Activated CD4-positive, alpha-beta T cell treated with anti-CD3 and anti-CD28 coated beads for 48 hours (primary cell): Measurements from ENCODE around the gene NR2F2.
"Not testable (repeated sequence)": the region's sequence is repeated elsewhere in the genome, so short reads cannot be mapped to it uniquely, and the experiment has no call there.

Experiments
- DNase-seq: peaks from one replicate; pipeline ENCODE4 v3.0.0-alpha.2; 2020

The NR2F2 gene

DNA sequence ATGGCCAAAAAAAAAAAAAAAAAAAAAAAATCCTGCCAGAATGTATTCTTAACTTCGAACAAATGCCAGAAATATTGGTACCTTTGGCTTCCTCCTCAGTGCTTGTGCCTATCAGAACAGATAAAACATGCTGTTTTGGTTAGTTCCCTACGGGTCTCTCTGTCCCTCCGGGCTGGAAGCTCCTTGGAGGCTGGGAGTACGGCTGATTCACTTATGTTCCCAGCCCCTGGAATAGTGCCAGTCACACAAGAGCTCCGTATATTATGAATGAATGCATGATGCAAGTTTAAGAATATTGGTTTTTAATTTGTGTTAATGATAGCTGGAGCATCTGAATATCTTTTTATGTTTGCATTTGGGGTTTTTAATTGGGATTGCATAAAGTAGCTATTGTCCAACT, 44.0 kb downstream of the NR2F2 start:
- no peak for DNase-seq

DNA sequence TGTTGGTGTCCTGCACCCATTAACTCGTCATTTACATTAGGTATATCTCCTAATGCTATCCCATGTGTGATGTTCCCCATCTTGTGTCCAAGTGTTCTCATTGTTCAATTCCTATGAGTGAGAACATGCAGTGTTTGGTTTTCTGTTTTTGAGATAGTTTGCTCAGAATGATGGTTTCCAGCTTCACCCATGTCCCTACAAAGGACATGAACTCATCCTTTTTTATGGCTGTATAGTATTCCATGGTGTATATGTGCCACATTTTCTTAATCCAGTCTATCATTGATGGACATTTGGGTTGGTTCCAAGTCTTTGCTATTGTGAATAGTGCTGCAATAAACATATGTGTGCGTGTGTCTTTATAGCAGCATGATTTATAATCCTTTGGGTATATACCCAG, 49.1 kb downstream of the NR2F2 start:
- not testable (repeated sequence) for DNase-seq

DNA sequence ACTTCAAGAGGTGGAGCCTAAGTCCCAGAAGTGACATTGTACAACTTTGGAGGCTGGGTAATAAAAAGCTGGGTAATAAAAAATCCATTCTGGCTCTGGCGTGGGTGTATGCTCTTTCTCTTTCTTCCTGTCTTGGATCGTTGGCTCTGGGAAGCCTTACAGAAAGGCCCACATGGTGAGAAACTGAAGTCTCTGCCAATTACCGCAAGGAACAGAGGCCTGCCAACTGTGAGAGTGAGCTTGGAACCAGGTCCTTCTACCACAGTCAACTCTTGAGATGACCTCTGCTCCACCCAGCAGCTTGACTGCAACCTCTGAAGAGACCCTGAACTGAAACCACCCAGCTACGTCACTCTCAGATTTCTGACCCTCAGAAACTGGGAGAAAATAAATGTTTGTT, 51.0 kb downstream of the NR2F2 start:
- no peak for DNase-seq

DNA sequence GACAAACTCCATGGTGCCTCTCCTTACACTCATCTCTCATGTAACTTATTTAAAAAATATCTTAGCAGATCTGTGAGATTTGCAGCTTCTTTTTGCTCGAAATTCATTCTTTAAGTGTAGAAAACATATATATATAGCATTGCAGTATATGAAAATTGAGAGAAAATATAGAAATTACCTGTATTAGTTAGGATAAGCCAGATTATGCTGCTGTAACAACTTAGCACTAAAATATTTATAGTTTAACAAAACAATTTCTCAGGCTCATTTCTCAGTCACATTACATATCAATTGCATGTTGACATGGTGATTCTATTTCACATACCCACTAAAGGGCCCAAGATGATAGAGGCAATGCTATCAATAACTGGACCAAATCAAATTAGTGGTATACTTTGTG, 54.7 kb downstream of the NR2F2 start:
- DNase-seq, result no peak

DNA sequence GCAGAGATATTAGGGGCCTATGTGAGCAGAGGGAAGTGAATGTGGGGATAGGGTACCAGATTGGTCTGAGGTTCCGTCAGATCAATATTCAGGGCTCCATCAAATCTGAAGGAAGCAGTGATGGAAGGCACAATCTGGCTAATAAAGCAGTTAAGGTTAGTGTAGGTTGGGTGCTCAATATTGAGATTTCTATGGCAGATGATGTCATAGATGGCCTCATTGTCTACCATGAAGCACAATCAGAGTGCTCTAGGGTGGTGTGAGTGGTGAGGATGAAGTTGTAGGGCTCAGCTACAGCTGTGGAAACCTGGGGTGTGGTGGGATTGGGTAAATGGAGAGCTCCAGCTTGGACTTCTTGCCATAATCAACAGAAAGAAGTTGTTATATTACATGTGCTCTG, 58.2 kb downstream of the NR2F2 start:
- DNase-seq, result no peak
